SU-DHL-6 (cell line): ENCODE measurements around the gene EPHX1.

Experiments used
- CTCF ChIP-seq: fragments of 200-600 bp; sonication (generic); IDR thresholded peaks from one replicate; pipeline ENCODE4 v1.5.1; 2017; ENCODE audit warnings: antibody characterized with exemption, mild to moderate bottlenecking, low read length, moderate library complexity; ENCODE audit not compliant: insufficient read depth, poor library complexity, severe bottlenecking
- EZH2phosphoT487 ChIP-seq: fragments of 200-600 bp; sonication (generic), shearing (Covaris generic); conservative IDR thresholded peaks from 2 replicates; pipeline ENCODE4 v1.6.1; 2018; ENCODE audit warnings: mild to moderate bottlenecking, antibody characterized with exemption, low read length, moderate library complexity, mixed read lengths

GRCh38 chr1:225871359-225872074 lies 61.6 kb downstream of the EPHX1 start:
- no peak for TF ChIP-seq EZH2phosphoT487
- TF ChIP-seq CTCF: no peak
